Measurements from ENCODE around the gene S100A10.

The S100A10 gene

GRCh38 chr1:151998611-151999362 is 5.1 kb upstream of the S100A10 start:
- Histone ChIP-seq H3K9me3 (ENCODE audit: severe bottlenecking) (no peaks in the 10 kb centered on the region), H3K4me1 (ENCODE audit: insufficient read depth, poor library complexity, severe bottlenecking) (peaks cover 74% of the 10 kb centered on the region), H3K27ac (ENCODE audit: poor library complexity, severe bottlenecking) (peak overlapping the region; percentile 100), H3K36me3 (ENCODE audit: low read depth) (no peaks in the 10 kb centered on the region), H3K27me3 (ENCODE audit: insufficient read depth, poor library complexity, severe bottlenecking) (no peaks in the 10 kb centered on the region), H3K4me3 (ENCODE audit: severe bottlenecking) (no peak overlapping the region)
- TF ChIP-seq, protein P1, sequence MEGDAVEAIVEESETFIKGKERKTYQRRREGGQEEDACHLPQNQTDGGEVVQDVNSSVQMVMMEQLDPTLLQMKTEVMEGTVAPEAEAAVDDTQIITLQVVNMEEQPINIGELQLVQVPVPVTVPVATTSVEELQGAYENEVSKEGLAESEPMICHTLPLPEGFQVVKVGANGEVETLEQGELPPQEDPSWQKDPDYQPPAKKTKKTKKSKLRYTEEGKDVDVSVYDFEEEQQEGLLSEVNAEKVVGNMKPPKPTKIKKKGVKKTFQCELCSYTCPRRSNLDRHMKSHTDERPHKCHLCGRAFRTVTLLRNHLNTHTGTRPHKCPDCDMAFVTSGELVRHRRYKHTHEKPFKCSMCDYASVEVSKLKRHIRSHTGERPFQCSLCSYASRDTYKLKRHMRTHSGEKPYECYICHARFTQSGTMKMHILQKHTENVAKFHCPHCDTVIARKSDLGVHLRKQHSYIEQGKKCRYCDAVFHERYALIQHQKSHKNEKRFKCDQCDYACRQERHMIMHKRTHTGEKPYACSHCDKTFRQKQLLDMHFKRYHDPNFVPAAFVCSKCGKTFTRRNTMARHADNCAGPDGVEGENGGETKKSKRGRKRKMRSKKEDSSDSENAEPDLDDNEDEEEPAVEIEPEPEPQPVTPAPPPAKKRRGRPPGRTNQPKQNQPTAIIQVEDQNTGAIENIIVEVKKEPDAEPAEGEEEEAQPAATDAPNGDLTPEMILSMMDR (IDR thresholded peaks at IDR 0.05; ENCODE audit: poor library complexity, severe bottlenecking), result no peak
- DNase-seq (ENCODE audit: low spot score) (no peak), ATAC-seq (ENCODE audit: low read depth) (peak; percentile 55)

DNA sequence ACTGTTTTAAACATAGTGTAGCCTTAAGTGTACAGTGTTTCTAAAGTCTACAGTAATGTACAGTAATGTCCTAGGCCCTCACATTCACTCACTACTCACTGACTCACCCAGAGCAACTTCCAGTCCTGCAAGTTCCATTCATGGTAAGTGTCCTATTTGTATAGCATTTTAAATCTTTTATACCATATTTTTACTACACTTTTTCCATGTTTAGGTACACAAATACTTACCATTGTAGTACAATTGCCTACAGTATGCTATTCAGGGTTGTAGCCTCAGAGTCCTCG is 3.6 kb upstream of the S100A10 start:
- no peaks in the 10 kb centered on the region for H3K9me3 ChIP-seq (ENCODE audit: severe bottlenecking)
- H3K36me3 ChIP-seq (ENCODE audit: low read depth), result peaks cover 9% of the 10 kb centered on the region
- no peak for DNase-seq (ENCODE audit: low spot score)
- no peaks in the 10 kb centered on the region for H3K27me3 ChIP-seq (ENCODE audit: insufficient read depth, poor library complexity, severe bottlenecking)
- H3K4me1 ChIP-seq (ENCODE audit: insufficient read depth, poor library complexity, severe bottlenecking), result peaks cover 69% of the 10 kb centered on the region
- TF ChIP-seq, protein P1 (IDR thresholded peaks at IDR 0.05; ENCODE audit: poor library complexity, severe bottlenecking), result no peak
- no peak overlapping the region for H3K4me3 ChIP-seq (ENCODE audit: severe bottlenecking)
- peak overlapping the region; percentile 100 for H3K27ac ChIP-seq (ENCODE audit: poor library complexity, severe bottlenecking)
- ATAC-seq (ENCODE audit: low read depth), result no peak

GRCh38 chr1:151995774-151996173 is 2.1 kb upstream of the S100A10 start:
- Histone ChIP-seq H3K4me1 (ENCODE audit: insufficient read depth, poor library complexity, severe bottlenecking) (peaks cover 54% of the 10 kb centered on the region), H3K27me3 (ENCODE audit: insufficient read depth, poor library complexity, severe bottlenecking) (no peaks in the 10 kb centered on the region), H3K4me3 (ENCODE audit: severe bottlenecking) (no peak overlapping the region), H3K27ac (ENCODE audit: poor library complexity, severe bottlenecking) (peak overlapping the region; percentile 100), H3K36me3 (ENCODE audit: low read depth) (peaks cover 24% of the 10 kb centered on the region), H3K9me3 (ENCODE audit: severe bottlenecking) (no peaks in the 10 kb centered on the region)
- no peak for DNase-seq (ENCODE audit: low spot score)
- TF ChIP-seq, protein P1 (IDR thresholded peaks at IDR 0.05; ENCODE audit: poor library complexity, severe bottlenecking), result no peak
- no peak for ATAC-seq (ENCODE audit: low read depth)

- TF ChIP-seq, protein P1 (IDR thresholded peaks at IDR 0.05; ENCODE audit: poor library complexity, severe bottlenecking), result no peak
- DNase-seq (ENCODE audit: low spot score), result peak; percentile 79
- Histone ChIP-seq H3K27me3 (ENCODE audit: insufficient read depth, poor library complexity, severe bottlenecking) (no peaks in the 10 kb centered on the region), H3K4me3 (ENCODE audit: severe bottlenecking) (no peak overlapping the region), H3K9me3 (ENCODE audit: severe bottlenecking) (no peaks in the 10 kb centered on the region), H3K27ac (ENCODE audit: poor library complexity, severe bottlenecking) (peak overlapping the region; percentile 100), H3K4me1 (ENCODE audit: insufficient read depth, poor library complexity, severe bottlenecking) (peaks cover 53% of the 10 kb centered on the region), H3K36me3 (ENCODE audit: low read depth) (peaks cover 32% of the 10 kb centered on the region)
- ATAC-seq (ENCODE audit: low read depth), result peak; percentile 24
These were observed 1.3 kb upstream of the S100A10 start for GRCh38 chr1:151994956-151995355.

- DNase-seq (ENCODE audit: low spot score) (no peak), ATAC-seq (ENCODE audit: low read depth) (no peak; the same call in 2 of the 3 replicates)
- Histone ChIP-seq H3K4me3 (ENCODE audit: severe bottlenecking) (peak overlapping the region; percentile 94), H3K27me3 (ENCODE audit: insufficient read depth, poor library complexity, severe bottlenecking) (no peaks in the 10 kb centered on the region), H3K27ac (ENCODE audit: poor library complexity, severe bottlenecking) (peak overlapping the region; percentile 100), H3K4me1 (ENCODE audit: insufficient read depth, poor library complexity, severe bottlenecking) (peaks cover 49% of the 10 kb centered on the region), H3K9me3 (ENCODE audit: severe bottlenecking) (no peaks in the 10 kb centered on the region), H3K36me3 (ENCODE audit: low read depth) (peaks cover 43% of the 10 kb centered on the region)
- TF ChIP-seq, protein P1 (IDR thresholded peaks at IDR 0.05; ENCODE audit: poor library complexity, severe bottlenecking), result no peak
These were observed 450 bp downstream of the S100A10 start for GRCh38 chr1:151993084-151993733.

Data from RWPE2 (cell line).